EH (cell line): ENCODE results near the gene PARP11.
A peak's percentile ranks its signal among the peaks of the same experiment; 100 is the strongest.

Experiments
- DNase-seq: peaks from one replicate; pipeline ENCODE4 v3.0.0-alpha.2; 2015; ENCODE audit warnings: low read depth

Gene PARP11

GRCh38 chr12:3770891-3771290, 102.3 kb downstream of the PARP11 start:
- peak; percentile 84 for DNase-seq

DNA sequence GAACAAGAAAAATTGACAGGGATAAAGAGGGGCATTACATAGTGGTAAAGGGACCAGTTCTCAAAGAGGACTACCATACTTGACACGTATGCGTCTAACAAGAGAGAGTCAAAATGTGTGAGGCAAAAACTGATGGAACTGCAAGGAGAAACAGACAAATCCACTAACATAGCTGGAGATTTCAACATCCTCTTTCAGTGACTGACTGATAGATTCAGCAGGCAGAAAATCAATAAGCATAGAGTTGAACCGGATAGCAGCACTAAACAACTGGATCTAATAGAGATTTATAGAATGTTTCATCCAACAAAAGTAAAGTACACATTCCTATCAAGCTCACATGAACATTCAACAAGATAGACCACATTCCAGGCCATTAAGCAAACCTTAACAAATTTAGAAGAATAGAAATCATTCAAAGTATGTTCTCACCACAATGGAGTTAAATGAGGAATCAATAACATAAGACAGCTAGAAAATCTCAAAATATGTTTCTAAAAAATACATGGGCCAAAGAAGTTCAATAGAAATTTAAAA, 104.2 kb downstream of the PARP11 start:
- DNase-seq: no peak

DNA sequence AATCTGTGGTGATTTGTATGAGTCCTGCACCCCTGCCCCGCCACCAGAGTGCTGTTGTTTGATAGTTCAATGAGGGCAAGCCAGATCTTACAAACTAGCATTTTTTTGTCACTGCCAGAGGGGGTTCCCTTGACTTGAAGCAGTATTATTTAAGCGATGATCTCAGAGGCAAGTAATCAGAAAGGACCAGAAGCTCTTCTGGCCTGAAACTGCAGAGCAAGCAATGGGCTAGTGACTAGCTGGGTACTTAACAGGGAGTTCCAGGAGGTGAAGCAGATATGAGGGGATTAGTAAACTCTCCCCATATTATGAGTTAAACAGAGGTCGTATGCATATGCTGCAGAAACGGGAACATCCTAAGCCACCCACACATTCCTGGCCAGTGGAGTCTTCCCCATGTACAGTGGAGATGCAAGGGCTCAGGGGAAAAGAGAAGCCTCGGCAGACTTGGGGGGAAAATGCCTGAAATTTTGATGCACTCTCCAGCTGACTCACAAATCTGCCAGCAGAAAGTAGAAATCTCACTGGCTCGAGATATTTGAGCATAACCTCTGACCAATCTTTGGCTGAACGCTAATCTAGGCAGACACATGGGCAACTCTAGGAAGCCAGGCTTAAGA, 112.0 kb downstream of the PARP11 start:
- no peak for DNase-seq

GRCh38 chr12:3759878-3760277, 113.3 kb downstream of the PARP11 start:
- no peak for DNase-seq
